ENCODE results near the gene XXYLT1. TPM values are rescaled to one million over a fixed set of nuclear protein-coding genes. Genes with fewer than 3 reads are reported as not detected.

Gene XXYLT1
- total and polyA plus RNA-seq, 2 of the 4 experiments (the other 2 are of a cell fraction) = 14.7 to 18.1 TPM

GRCh38 chr3:195297446-195297845 lies 26.5 kb upstream of the XXYLT1 start:
- Histone ChIP-seq H3K9ac (ENCODE audit: low read depth, low read length) (no peak overlapping the region), H2AFZ (replicated peaks; ENCODE audit: low read length, poor library complexity) (no peak overlapping the region), H3K36me3 (ENCODE audit: control insufficient read depth, insufficient read depth, low read length) (peaks cover 16% of the 10 kb centered on the region), H3K9me1 (ENCODE audit: insufficient read depth, low read length) (peaks cover 3% of the 10 kb centered on the region), H3K4me3 (ENCODE audit: insufficient read depth, low read depth, low read length) (no peak overlapping the region), H3K79me1 (ENCODE audit: low read depth in 1 of 2, low read length in 2 of 2) (peaks cover 0 to 3% of the 10 kb centered on the region in 2 experiments; a peak in 1 of 4 replicates), H3K4me2 (ENCODE audit: low read depth, low read length) (no peak overlapping the region), H2AK5ac (ENCODE audit: low read depth, low read length) (no peak overlapping the region), H3K9me3 (ENCODE audit: control insufficient read depth, insufficient read depth, low read length) (no peaks in the 10 kb centered on the region), H2AK9ac (replicated peaks; ENCODE audit: low read depth, low read length, poor library complexity) (no peak overlapping the region), H4K20me1 (ENCODE audit: insufficient read depth, low read length) (no peaks in the 10 kb centered on the region), H3K18ac (ENCODE audit: low read depth, low read length) (no peak overlapping the region), H3K27ac (ENCODE audit: insufficient read depth, low read length) (no peak overlapping the region), H4K8ac (ENCODE audit: low read depth in 2 of 2, low read length in 2 of 2) (no peak overlapping the region), H3K4ac (ENCODE audit: low read depth, low read length) (no peak overlapping the region), H3K23ac (ENCODE audit: low read depth, low read length) (no peak overlapping the region), H4K5ac (ENCODE audit: low read depth, low read length) (no peak overlapping the region), H3K56ac (ENCODE audit: extremely low read depth, insufficient read depth, low read length) (no peak overlapping the region), H2BK120ac (ENCODE audit: low read depth, low read length) (no peak overlapping the region), H3K14ac (replicated peaks; ENCODE audit: low read depth, low read length) (no peak overlapping the region), H2BK5ac (ENCODE audit: low read depth, low read length, poor library complexity, severe bottlenecking) (no peak overlapping the region), H2BK15ac (ENCODE audit: low read depth, low read length) (no peak overlapping the region), H4K91ac (ENCODE audit: insufficient read depth, low read depth, low read length) (no peak overlapping the region), H3K27me3 (ENCODE audit: control insufficient read depth, insufficient read depth, low read length) (no peaks in the 10 kb centered on the region), H3K4me1 (ENCODE audit: control insufficient read depth, insufficient read depth, low read length) (peaks cover 3% of the 10 kb centered on the region), H2BK20ac (ENCODE audit: low read depth, low read length) (no peak overlapping the region)
- BruUV-seq (replicated peaks) = no TSS peak
- intact Hi-C loops (cut with micrococcal nuclease) (no loop called here), in situ Hi-C loops (cut with MboI; ENCODE audit: low sequenced_read_pairs) (loop anchor here (10.0 kb wide), 1 partner anchor 127 kb away; no protein-coding TSS in a partner anchor), dilution Hi-C loops (cut with HindIII; ENCODE audit: low sequenced_read_pairs, unreplicated experiment) (no loop called here)
- ATAC-seq (ENCODE audit: low read depth) (no peak), DNase-seq (no peak)
- TF ChIP-seq ELK1 (IDR thresholded peaks at IDR 0.05; ENCODE audit: borderline replicate concordance, low read depth, low read length) (no peak), NFE2L2 (IDR thresholded peaks at IDR 0.05; ENCODE audit: low read depth, low read length) (no peak)
- POLR2A ChIA-PET (ENCODE audit: unreplicated experiment) = no interaction called here
- CTCF ChIA-PET = interaction anchor here (0.9 kb wide), 1 partner anchor 27 kb away, joined by 4 read pairs; the partner anchor contains the start of gene XXYLT1

All from IMR-90 (cell line).